GM21529 (cell line): ENCODE results near the gene ADD3.
A peak's percentile ranks its signal among the peaks of the same experiment; 100 is the strongest.
"Not testable (repeated sequence)": the region's sequence is repeated elsewhere in the genome, so short reads cannot be mapped to it uniquely, and the experiment has no call there.

Experiments
- ATAC-seq: cut with Tn5 transposase; IDR thresholded peaks from one replicate; pipeline ENCODE4 v1.9.1; 2021; ENCODE audit not compliant: unreplicated experiment

The ADD3 gene

GRCh38 chr10:110032801-110033700 is 25.3 kb downstream of the ADD3 start:
- no peak for ATAC-seq

GRCh38 chr10:110033701-110034235 is 26.0 kb downstream of the ADD3 start:
- no peak for ATAC-seq

GRCh38 chr10:110034596-110034995 is 26.8 kb downstream of the ADD3 start:
- no peak for ATAC-seq

- no peak for ATAC-seq
Measured at GRCh38 chr10:110035070-110035921, 27.5 kb downstream of the ADD3 start.

GRCh38 chr10:110036640-110037039 is 28.9 kb downstream of the ADD3 start:
- ATAC-seq, result peak; percentile 85

- ATAC-seq, result no peak
Measured at GRCh38 chr10:110039254-110039653, 31.5 kb downstream of the ADD3 start.

GRCh38 chr10:110040108-110040507 is 32.3 kb downstream of the ADD3 start:
- ATAC-seq, result no peak

GRCh38 chr10:110040767-110041478 is 33.1 kb downstream of the ADD3 start:
- ATAC-seq, result no peak

- no peak for ATAC-seq
Measured at GRCh38 chr10:110041479-110041829, 33.7 kb downstream of the ADD3 start.

- no peak for ATAC-seq
Measured at GRCh38 chr10:110042181-110042580, 34.4 kb downstream of the ADD3 start.

GRCh38 chr10:110042891-110043290 is 35.1 kb downstream of the ADD3 start:
- ATAC-seq, result no peak

GRCh38 chr10:110044681-110045080 is 36.9 kb downstream of the ADD3 start:
- ATAC-seq, result no peak

GRCh38 chr10:110045772-110046171 is 38.0 kb downstream of the ADD3 start:
- no peak for ATAC-seq

GRCh38 chr10:110048145-110048544 is 40.4 kb downstream of the ADD3 start:
- not testable (repeated sequence) for ATAC-seq

GRCh38 chr10:110048781-110049180 is 41.0 kb downstream of the ADD3 start:
- ATAC-seq, result no peak

GRCh38 chr10:110049889-110050591 is 42.3 kb downstream of the ADD3 start:
- not testable (repeated sequence) for ATAC-seq

GRCh38 chr10:110051487-110051886 is 43.7 kb downstream of the ADD3 start:
- no peak for ATAC-seq

GRCh38 chr10:110052916-110053315 is 45.1 kb downstream of the ADD3 start:
- ATAC-seq, result no peak

GRCh38 chr10:110056822-110057221 is 49.0 kb downstream of the ADD3 start:
- ATAC-seq, result no peak

GRCh38 chr10:110057456-110057855 is 49.7 kb downstream of the ADD3 start:
- no peak for ATAC-seq
